Effector CD8-positive, alpha-beta T cell (primary cell): Measurements from ENCODE around the gene WDR73.

Experiments used
- DNase-seq: peaks from one replicate; lab custom pipeline; 2025; lab: John Stamatoyannopoulos, UW

Gene WDR73

DNA sequence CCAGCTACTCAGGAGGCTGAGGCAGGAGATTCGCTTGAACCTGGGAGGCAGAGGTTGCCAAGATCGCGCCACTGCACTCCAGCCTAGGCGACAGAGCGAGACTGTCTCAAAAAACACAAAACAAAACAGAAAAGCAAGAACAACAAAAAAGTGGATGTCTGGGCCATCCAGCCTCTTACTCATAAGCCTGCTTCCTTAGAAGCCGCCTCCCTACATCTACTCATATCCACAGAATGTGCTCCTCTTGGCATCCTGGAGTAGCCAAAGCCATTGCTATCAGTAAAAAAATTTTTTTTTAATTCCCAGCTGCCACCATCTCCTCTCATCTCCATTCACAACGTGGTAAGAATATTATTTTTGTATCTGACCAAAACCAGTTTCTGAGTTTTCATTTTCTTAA, 42.5 kb downstream of the WDR73 start:
- no peak for DNase-seq

GRCh38 chr15:84609818-84610525, 44.1 kb downstream of the WDR73 start:
- DNase-seq: no peak

DNA sequence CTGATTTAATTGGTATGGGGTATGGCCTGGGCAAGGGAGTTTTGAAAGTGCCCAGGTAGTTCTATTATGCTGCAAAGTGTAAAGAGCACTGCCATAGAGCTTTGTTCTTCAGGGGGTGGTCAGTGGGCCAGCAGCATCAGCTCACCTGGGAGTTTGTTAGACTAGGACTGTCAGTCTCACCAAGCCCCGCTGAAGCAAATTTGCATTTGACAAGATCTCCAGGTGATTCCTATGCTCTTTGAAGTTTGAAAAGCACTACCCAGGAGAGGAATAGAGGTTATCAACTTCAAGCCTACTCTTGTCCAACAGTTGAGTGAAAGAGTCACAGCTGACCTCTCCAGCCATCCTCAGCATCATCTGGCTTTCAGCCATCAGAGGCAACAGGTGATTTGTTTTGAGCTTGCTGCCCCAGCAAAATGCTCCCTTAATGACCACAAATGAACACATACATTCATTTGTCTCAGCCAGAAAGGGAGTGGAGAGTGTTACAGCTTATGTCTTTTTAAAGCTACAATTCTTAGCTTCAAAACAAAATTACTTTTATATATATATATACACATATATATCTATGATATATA, 45.3 kb downstream of the WDR73 start:
- DNase-seq: no peak

GRCh38 chr15:84606653-84607120, 47.4 kb downstream of the WDR73 start:
- DNase-seq: no peak

DNA sequence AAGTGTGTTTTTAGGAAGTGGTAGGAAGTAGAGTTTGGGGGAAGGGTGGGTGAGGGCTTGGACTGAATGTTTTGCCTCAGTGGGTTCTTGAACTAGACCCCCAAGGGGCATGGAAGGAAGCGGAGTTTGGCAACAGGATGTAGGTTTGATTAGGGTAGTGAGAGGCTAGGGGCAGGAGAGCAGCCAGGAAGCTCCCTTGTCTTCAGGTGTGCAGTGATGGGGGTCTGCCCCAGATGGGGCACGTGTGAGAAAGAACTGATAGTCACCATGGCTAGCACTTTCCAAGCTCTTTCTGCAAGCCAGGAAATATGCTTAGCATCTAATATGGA, 48.6 kb downstream of the WDR73 start:
- DNase-seq: no peak

DNA sequence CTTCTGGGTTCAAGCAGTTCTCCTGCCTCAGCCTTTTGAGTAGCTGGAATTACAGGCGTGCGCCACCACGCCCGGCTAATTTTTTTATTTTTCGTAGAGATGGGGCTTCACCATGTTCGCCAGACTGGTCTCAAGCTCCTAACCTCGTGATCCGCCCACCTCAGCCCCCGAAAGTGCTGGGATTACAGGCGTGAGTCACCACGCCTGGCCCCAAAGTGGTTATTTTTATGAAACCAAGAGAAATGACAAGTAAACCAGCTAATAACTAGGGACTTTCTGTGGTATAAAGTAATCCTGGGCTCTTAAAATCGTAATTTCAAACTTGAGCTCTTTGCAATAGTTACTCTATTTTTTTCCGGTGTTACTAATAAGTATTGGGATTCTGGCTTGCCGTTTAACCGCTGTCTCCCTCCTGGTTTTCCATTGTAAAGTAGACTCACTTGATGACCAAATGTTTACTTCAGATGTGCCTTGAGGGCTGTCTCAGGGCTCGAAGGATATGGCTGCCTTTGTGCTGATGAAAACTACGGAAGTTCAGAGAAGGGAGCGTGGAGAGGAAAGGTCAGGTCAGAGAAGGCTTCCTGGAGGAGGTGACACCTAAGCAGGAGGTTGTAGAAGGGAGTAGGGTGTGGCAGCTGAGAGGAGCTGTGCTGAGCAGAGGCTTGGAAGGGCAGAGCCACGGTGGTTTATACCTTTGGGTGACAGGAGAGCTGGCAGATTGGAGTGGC, 49.1 kb downstream of the WDR73 start:
- DNase-seq: no peak

DNA sequence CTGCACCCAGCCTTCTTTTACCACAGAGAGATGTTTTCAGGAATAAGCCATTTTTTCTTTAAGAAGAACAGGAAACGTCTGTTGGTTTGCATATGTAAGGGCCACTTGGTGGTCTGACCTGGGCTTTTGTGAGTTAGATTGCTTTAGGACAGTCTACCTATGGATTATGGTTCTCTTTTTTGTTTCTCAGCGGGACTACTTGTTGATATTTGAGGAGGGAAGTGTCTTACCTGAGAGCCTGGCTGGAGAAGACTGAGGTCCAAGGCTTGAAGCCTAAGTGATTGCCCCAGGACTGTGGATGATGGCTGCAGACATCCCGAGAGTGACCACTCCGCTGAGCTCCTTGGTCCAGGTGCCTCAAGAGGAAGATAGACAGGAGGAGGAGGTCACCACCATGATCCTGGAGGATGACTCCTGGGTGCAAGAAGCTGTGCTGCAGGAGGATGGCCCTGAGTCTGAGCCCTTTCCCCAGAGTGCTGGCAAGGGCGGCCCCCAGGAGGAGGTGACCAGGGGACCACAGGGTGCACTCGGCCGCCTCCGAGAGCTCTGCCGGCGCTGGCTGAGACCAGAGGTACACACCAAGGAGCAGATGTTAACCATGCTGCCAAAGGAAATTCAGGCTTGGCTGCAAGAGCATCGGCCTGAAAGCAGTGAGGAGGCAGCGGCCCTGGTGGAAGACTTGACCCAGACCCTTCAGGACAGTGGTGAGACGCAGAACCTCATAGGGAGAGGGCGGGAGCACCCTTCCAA, 50.3 kb downstream of the WDR73 start:
- no peak for DNase-seq

DNA sequence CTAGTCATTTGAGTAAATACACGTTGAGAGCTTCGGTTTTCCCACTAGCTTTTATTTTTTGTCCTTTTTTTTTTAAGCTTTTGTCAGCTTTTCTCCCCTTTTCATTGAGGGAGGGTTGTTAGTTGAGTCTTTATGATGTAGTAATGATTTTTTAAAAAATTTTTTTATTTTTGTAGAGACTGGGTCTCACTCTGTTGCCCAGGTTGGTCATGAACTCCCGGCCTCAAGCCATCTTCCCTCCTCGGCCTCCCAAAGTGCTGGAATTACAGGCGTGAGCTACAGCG, 52.6 kb downstream of the WDR73 start:
- no peak for DNase-seq

DNA sequence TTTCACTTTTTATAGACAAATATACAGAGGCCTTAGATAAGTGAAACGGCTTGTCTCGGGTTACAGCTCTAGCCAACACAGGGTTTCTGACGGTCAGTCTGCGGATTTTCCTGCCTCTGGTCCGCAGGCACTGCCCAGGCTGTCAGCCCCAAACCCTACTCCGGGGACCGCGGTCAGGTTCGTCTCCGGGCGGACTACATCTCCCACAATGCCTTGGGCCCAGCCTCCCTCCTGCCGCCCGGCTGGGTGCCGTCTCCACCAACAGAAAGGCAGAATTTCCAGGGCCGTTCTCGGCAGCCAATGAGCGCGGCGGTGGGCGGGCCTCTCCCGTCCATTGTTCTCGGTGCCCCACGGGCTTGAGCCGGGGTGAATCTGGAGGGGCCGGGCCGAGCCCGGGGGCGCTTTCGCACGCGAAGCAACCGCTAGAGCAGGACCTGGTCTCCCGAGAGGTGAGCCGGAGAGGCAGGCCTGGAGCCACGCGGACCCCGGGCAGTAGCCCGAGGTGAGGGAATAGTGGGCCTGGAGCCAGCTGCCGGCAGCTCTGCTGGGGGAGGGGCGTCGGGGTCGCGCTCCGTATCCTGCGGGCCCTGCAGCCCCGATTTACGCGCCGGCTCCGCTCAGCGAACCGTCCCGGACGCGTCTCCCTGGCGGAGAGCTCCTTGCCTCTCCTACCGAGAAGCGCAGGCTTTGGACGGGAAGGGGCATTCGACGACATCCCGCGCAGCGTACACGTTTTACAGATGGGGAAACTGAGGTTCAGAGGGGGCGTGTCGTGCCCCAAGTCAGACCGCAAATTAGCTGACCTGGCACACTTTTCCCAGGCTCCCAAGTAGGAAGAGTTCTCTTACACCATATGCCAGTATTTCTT, 53.2 kb downstream of the WDR73 start, which contains the start of gene ZSCAN2:
ZSCAN2 (plus strand) TSS at position 323 of the 868 bp plus-strand sequence. CDS start 2,919 bp downstream, outside the sequence.
- DNase-seq: peak; percentile 88

GRCh38 chr15:84600331-84600686, 53.8 kb downstream of the WDR73 start:
- peak; percentile 50 for DNase-seq

DNA sequence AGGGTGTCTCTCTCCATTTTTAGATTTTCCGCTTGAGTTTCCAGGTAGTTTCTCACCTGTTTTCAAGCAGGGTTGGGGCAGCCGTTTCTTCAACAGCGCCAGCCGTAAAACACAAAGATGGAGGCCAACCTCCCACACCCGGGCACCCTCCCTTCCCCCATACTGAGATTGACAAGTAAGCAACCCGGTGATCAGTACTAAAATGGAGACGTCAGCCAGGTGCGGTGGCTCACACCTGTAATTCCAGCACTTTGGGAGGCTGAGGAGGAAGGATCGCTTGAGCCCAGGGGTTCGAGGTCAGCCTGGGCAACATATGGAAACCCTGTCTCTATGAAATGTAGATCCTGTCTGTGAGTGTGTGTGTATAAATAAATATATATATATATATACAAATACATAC, 54.2 kb downstream of the WDR73 start:
- DNase-seq: no peak

DNA sequence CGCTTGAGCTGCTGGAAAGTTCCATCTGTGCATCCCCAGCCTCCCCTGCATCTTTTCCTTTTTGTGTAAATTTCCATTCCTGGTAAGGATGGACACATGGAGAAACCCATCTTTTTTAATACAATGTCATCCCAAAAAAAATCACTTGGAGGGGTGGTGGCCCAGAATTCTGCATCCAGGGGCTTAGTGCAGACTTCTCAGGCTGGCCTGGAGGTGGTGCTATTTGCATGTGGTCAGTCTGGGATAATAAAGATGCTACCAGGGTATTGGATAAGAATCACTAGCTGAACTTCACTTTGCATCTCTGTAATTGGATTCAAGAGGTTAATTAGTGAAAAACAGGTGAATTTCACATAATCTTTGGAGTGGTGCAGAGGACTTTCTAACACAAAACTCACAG, 55.1 kb downstream of the WDR73 start:
- DNase-seq: no peak

GRCh38 chr15:84598250-84598649, 55.8 kb downstream of the WDR73 start:
- DNase-seq: no peak

DNA sequence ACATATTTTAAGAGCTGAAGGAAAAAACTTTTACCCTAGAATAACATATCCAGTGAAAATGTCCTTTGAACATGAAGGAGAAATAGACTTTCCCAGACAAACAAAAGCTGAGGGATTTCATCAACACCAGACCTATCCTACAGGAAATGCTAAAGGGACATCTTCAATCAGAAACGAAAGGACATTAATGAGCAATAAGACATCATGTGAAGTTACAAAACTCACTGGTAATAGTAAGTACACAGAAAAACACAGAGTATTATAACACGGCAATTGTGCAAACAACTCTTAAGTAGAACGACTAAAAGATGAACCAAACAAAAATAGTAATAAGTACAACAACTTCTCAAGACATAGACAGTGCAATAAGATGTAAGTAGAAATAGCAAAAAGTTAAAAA, 56.8 kb downstream of the WDR73 start:
- no peak for DNase-seq

DNA sequence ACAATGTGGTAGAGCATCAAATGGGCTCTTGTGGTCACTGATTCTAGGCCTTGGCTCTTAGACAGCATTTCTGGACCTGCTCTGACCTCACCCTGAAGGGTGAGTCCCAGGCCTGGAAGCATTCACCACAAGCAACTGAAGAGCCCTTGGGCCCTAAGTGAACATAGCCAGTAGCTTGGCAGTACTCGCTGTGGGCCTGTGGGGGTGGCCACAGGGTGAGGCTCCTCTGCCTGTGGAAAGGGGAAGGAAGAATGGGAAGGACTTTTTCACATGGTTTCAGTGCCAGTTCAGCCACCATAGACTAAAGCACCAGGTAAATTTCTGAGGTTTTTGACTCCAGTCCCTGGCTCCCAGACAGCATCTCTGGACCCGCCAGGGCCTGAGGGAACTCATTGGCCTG, 58.4 kb downstream of the WDR73 start:
- DNase-seq: no peak

GRCh38 chr15:84594617-84595290, 59.3 kb downstream of the WDR73 start:
- no peak for DNase-seq

DNA sequence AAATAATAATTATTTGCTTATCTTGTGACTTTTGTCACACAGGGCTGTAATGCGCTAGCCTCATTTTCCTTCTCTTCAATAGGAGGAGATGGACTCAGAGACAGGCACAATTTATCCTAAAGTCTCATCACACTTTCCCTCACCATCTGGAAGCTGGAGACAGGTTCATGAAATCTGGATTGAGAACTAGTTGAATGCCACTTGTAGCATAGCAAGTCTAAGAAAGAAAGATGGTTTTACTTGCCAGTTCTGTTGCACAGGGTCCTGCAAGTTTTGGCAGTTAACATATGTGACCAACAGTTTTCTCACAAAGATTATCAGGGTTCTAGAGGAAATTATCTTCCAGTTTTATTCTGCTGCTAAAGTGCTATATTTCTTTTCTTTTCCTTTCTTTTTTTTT, 62.3 kb downstream of the WDR73 start:
- no peak for DNase-seq

- DNase-seq: no peak
Measured at GRCh38 chr15:84590406-84590805, 63.7 kb downstream of the WDR73 start.
